Urinary bladder (tissue), 4 donors: Measurements from ENCODE around the gene TMEM164. TPM values are rescaled to one million over a fixed set of nuclear protein-coding genes. Genes with fewer than 3 reads are reported as not detected.

Experiments used
- DNase-seq: peaks from one replicate; pipeline ENCODE4 v3.0.0-alpha.2; 2015; ENCODE audit errors: extremely low spot score
- H3K27ac ChIP-seq: one replicate; pipeline ENCODE4 v1.5.1; 2013; ENCODE audit warnings: low read depth, mild to moderate bottlenecking, moderate library complexity
- H3K36me3 ChIP-seq: one replicate; pipeline ENCODE4 v1.6.1; 2013; ENCODE audit warnings: mild to moderate bottlenecking, moderate library complexity; ENCODE audit not compliant: insufficient read depth
- H3K4me1 ChIP-seq: one replicate; pipeline ENCODE4 v1.6.1; 2013; ENCODE audit warnings: mild to moderate bottlenecking, moderate library complexity; ENCODE audit not compliant: insufficient read depth
- H3K4me3 ChIP-seq: one replicate; pipeline ENCODE4 v1.5.1; 2013; ENCODE audit warnings: low read depth, low read length
- WGBS: extraction: QIAGEN DNeasy Blood & Tissue Kit; methylation state at CpG from one replicate; pipeline ENCODE4 v1.1.7; 2013; 5-methylcytosine and 5-hydroxymethylcytosine counted together
- polyA plus RNA-seq: library from polyadenylated mRNA; stranded (reverse); fragments of 200-250 nt; gene quantifications from one replicate; pipeline ENCODE4 v1.2.3, GENCODE V29; 2013
- total RNA-seq: library from RNA; depleted of rRNA; stranded (reverse); fragments of >200 nt; gene quantifications from one replicate; pipeline ENCODE4 v1.2.3, GENCODE V29; 2014
- donor health status: healthy with polysubstance abuse.
- donor health status: healthy.

TMEM164 gene
- total and polyA plus RNA-seq, 2 donors, result 10.3 to 12.4 TPM

DNA sequence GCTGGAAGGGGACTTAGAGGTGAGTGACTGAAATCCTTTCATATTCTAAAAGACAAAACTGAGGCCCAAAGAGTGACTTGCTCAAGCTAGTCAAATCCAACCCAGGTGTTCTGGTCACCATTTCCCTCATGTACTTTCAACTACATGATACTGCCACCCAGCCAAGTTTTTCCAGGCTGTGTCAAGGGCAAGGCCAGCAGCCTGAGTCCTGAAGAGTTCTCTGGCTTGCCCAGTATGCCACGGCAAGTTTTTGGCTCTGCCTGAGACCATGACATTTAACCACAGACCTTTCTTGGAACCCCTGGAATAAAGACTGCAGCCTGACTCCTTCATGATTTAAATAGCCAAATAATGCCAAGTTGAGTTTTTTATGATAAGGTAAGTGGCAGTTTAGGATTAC lies 10.7 kb upstream of the TMEM164 start:
- H3K27ac ChIP-seq, result no peak overlapping the region
- DNase-seq, result no peak
- no peak overlapping the region for H3K4me3 ChIP-seq
- H3K36me3 ChIP-seq, result no peaks in the 10 kb centered on the region
- H3K4me1 ChIP-seq, result no peaks in the 10 kb centered on the region
- WGBS, result 64% methylated on average over 1 of the region's 1 CpG

GRCh38 chrX:109995155-109995554 lies 7.8 kb upstream of the TMEM164 start:
- 93% methylated on average over 2 of the region's 2 CpGs for WGBS
- Histone ChIP-seq H3K4me3 (no peak overlapping the region), H3K27ac (no peak overlapping the region), H3K36me3 (no peaks in the 10 kb centered on the region), H3K4me1 (no peaks in the 10 kb centered on the region)
- no peak for DNase-seq

GRCh38 chrX:109997786-109998452 lies 5.0 kb upstream of the TMEM164 start:
- Histone ChIP-seq H3K27ac (no peak overlapping the region), H3K4me3 (no peak overlapping the region), H3K4me1 (no peaks in the 10 kb centered on the region), H3K36me3 (no peaks in the 10 kb centered on the region)
- 58% methylated on average over 6 of the region's 6 CpGs for WGBS
- no peak for DNase-seq

GRCh38 chrX:110000000-110000399 lies 2.9 kb upstream of the TMEM164 start:
- no peaks in the 10 kb centered on the region for H3K4me1 ChIP-seq
- H3K36me3 ChIP-seq, result no peaks in the 10 kb centered on the region
- 86% methylated on average over 5 of the region's 5 CpGs for WGBS
- H3K4me3 ChIP-seq, result no peak overlapping the region
- no peak for DNase-seq
- H3K27ac ChIP-seq, result no peak overlapping the region

- H3K27ac ChIP-seq, result no peak overlapping the region
- 83% methylated on average over 16 of the region's 16 CpGs for WGBS
- no peak for DNase-seq
Observed at GRCh38 chrX:110000847-110001713, 1.8 kb upstream of the TMEM164 start.

DNA sequence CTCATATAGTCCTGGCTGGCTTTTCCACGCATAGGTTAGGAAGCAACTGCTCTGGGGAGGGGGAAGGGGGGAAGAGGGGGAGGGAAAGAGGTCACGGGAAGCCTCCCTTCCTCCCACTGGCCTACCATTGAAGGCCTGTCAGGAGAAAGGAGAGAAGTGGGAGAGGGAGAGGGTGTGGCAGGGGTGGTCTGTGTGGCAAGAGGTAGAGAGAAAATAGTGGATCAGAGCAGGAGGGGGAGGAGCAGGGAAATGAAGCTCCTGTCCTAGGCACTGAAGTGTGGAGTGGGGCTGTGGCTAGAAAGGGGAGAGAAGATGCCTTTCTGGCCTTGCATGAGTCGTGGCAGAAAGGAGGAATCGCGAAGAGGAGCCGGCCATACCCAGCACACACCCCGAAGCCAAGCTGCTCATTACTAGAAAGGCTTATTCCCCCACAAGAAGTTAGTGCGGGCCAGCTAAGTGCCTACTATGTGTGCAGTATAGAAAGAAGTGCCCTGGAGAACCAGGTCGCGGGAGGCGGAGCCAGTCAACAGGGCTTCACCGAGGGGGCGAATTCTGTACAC lies 1.1 kb upstream of the TMEM164 start:
- Histone ChIP-seq H3K36me3 (no peaks in the 10 kb centered on the region), H3K27ac (no peak overlapping the region), H3K4me3 (peak overlapping the region; percentile 72), H3K4me1 (no peaks in the 10 kb centered on the region)
- DNase-seq, result no peak
- 10% methylated on average over 13 of the region's 13 CpGs for WGBS

More at GRCh38 chrX:110000847-110001713, 1.8 kb upstream of the TMEM164 start:
- Histone ChIP-seq H3K4me1 (no peaks in the 10 kb centered on the region), H3K36me3 (no peaks in the 10 kb centered on the region), H3K4me3 (no peak overlapping the region)

DNA sequence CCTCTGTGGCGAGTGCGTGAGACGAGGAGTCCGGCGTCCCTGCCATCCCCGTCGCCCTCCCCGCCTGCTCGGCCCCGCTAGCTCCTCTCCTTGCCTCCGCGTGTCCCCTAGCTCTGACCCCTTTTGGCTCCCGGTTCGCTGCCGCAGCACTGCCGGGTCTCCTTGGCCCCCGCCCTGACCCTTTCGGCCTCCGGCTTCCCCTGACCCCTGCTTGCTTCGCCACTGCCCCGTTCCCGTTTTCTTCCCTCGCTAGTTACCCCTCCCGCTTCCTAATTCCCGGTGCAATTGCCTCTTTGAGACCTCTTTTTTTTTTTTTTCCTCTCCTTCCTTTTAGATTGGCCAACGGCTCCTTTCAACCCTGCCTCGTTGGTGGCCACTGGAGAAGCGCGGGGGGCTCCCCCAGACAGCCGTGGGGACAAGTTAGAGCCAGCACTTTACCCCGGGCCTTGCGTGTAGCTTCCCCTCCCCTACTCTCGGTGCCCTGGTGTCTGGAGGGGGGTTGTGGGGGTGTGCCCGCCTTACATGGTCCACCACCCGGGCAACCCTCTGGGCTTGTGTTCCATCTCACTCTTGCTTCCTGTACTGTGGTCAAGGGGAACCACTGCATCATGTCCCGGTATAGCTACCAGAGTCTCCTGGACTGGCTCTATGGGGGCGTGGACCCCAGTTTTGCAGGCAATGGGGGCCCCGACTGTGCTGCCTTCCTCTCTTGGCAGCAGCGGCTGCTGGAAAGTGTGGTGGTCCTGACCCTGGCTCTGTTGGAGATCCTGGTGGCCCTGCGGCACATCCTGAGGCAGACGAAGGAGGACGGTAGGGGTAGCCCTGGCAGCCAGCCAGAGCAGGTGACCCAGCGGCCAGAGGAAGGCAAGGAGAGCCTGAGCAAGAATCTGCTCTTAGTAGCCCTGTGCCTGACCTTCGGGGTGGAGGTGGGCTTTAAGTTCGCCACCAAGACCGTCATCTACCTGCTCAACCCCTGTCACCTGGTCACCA lies 548 bp downstream of the TMEM164 start:
- 18% methylated on average over 46 of the region's 46 CpGs for WGBS
- no peaks in the 10 kb centered on the region for H3K36me3 ChIP-seq
- H3K4me1 ChIP-seq, result no peaks in the 10 kb centered on the region
- peak overlapping the region; percentile 72 for H3K4me3 ChIP-seq
- DNase-seq, result no peak
- peak overlapping the region; percentile 29 for H3K27ac ChIP-seq

GRCh38 chrX:110004215-110004614 lies 1.3 kb downstream of the TMEM164 start:
- Histone ChIP-seq H3K4me1 (no peaks in the 10 kb centered on the region), H3K4me3 (no peak overlapping the region), H3K27ac (no peak overlapping the region), H3K36me3 (no peaks in the 10 kb centered on the region)
- WGBS, result 71% methylated on average over 8 of the region's 8 CpGs
- DNase-seq, result no peak

DNA sequence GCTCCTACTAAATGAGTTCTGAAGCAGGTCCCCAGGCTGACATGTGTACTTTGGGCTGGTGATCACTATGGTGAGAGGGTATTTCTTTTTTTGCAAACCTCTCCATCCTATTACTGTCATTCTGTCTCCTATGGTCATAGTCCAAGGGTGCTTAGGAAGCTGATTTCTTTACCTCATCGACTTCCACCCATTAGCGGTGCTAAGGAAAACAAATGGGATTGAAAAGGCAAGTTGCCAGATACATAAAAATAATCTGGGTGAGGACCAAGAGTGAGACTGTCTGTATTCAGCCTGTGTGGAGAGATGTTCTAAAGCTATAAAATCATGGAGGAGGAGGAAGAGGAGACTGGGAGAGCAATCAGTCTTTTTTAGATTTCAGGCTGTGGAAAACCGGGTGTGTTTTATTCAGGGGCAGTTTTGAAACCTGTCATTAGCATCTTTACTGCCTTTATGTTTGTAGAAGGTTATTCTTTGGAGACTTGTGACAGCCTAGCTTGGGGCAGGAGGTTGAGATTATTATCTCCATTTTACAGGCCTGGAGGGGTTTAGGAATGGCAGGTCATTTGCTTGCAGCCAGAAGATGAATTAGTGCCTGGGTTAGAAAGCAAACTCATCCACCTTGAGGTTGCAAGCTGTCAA lies 1.9 kb downstream of the TMEM164 start:
- DNase-seq, result no peak
- Histone ChIP-seq H3K4me1 (no peaks in the 10 kb centered on the region), H3K4me3 (no peak overlapping the region), H3K27ac (no peak overlapping the region), H3K36me3 (no peaks in the 10 kb centered on the region)
- WGBS, result 21% methylated on average over 3 of the region's 3 CpGs

- no peak overlapping the region for H3K27ac ChIP-seq
- no peaks in the 10 kb centered on the region for H3K36me3 ChIP-seq
- WGBS, result 89% methylated on average over 2 of the region's 2 CpGs
- no peak for DNase-seq
- H3K4me3 ChIP-seq, result no peak overlapping the region
- H3K4me1 ChIP-seq, result no peaks in the 10 kb centered on the region
Observed at GRCh38 chrX:110006161-110006560, 3.2 kb downstream of the TMEM164 start.

DNA sequence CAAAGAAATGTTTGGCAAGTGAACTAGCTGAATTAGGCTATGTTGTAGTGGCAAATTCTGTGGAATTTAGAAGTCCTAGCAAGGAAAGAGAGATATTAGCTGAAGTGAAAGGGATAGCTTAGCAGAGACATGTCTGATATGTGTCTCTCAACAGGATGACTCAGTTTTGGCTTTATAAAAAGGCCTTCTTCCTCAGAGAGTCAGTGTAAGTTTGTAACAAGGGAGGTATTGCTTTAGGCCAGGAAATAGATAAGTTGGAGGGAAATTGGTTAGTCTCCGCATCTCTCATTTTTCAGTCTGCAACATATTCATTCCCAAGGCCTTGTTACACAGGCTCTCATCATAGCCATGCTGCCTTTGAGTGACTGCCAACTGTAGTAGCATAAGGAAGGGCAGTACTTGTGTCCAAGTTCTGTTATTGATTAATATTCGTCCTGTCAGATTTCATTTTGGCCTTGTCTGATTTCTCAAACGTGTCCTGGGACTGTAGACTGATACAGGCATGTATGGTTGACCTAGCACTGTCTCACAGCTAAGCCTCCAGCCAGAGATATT lies 4.0 kb downstream of the TMEM164 start:
- Histone ChIP-seq H3K4me1 (no peaks in the 10 kb centered on the region), H3K27ac (no peak overlapping the region), H3K4me3 (no peak overlapping the region), H3K36me3 (no peaks in the 10 kb centered on the region)
- DNase-seq, result no peak
- WGBS, result 77% methylated on average over 3 of the region's 3 CpGs

- no peak for DNase-seq
- no peak overlapping the region for H3K4me3 ChIP-seq
- peaks cover 1% of the 10 kb centered on the region for H3K4me1 ChIP-seq
- WGBS, result 98% methylated on average over 3 of the region's 3 CpGs
- H3K36me3 ChIP-seq, result no peaks in the 10 kb centered on the region
- H3K27ac ChIP-seq, result no peak overlapping the region
Observed at GRCh38 chrX:110008011-110008635, 5.2 kb downstream of the TMEM164 start.
